Measurements from ENCODE around the gene TNS1. TPM values are rescaled to one million over a fixed set of nuclear protein-coding genes. Genes with fewer than 3 reads are reported as not detected.

TNS1 gene
- polyA plus RNA-seq, 1 of the 3 experiments (the other 2 are of a cell fraction): 12.1 TPM

DNA sequence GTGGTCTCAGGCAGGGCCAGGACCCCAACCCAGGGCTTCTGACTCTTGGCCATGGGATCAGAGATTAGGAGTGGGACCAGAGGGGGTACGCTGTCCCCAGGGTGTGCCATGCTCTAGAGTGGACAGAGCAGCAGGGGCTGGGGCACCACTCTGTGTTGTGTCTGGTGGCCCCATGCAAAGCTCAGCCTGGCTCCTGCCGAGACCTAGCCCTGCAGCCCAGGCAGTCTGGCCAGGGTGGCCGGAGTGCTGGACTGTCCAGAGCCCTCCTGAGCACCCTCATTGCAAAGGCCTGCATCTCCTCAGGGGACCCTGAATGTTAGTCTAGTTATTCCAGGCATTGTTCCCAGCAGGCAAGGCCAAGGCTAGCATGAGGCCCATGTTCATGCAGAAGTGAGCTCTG lies 162.3 kb downstream of the TNS1 start:
- no peak overlapping the region for H3K9ac ChIP-seq
- H3K4me1 ChIP-seq (ENCODE audit: control insufficient read depth in 1 of 2, insufficient read depth in 2 of 2, low read depth in 1 of 2, low read length in 1 of 2): peaks cover 10 to 25% of the 10 kb centered on the region in 2 experiments; a peak in 2 of 4 replicates
- H3K4me2 ChIP-seq: no peak overlapping the region
- 100% methylated on average over 2 of the region's 3 CpGs for WGBS (ENCODE audit: low lambda C conversion rate)
- H3F3A ChIP-seq (replicated peaks; ENCODE audit: insufficient read depth): peaks cover 9% of the 10 kb centered on the region
- CTCF ChIA-PET: interaction anchor here (0.8 kb wide), 1 partner anchor 91 kb away, joined by 3 read pairs; no protein-coding TSS in a partner anchor
- no peak for TF ChIP-seq RXRA (IDR thresholded peaks at IDR 0.05; ENCODE audit: borderline replicate concordance, low read depth)
- TF ChIP-seq GATA2 (CRISPR knock-in tag; IDR thresholded peaks at IDR 0.05): no peak
- no peak for TF ChIP-seq USF1 (IDR thresholded peaks at IDR 0.05; ENCODE audit: borderline replicate concordance, low read depth)
- no peak for TF ChIP-seq JUND (IDR thresholded peaks at IDR 0.05)
- TF ChIP-seq MXI1 (IDR thresholded peaks at IDR 0.05; ENCODE audit: low read depth, low read length): no peak
- no peak for TF ChIP-seq EP300 (IDR thresholded peaks at IDR 0.05; ENCODE audit: borderline replicate concordance in 1 of 2, low read depth in 1 of 2, low read length in 1 of 2)
- TF ChIP-seq TEAD4 (IDR thresholded peaks at IDR 0.05; ENCODE audit: borderline replicate concordance, insufficient read depth): no peak
- TF ChIP-seq MAX (IDR thresholded peaks at IDR 0.05; ENCODE audit: low read depth): no peak
- TF ChIP-seq, protein P1, sequence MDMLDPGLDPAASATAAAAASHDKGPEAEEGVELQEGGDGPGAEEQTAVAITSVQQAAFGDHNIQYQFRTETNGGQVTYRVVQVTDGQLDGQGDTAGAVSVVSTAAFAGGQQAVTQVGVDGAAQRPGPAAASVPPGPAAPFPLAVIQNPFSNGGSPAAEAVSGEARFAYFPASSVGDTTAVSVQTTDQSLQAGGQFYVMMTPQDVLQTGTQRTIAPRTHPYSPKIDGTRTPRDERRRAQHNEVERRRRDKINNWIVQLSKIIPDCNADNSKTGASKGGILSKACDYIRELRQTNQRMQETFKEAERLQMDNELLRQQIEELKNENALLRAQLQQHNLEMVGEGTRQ (IDR thresholded peaks at IDR 0.05; ENCODE audit: borderline replicate concordance, low read depth, low read length): no peak
- no peak for TF ChIP-seq TAF1 (IDR thresholded peaks at IDR 0.05; ENCODE audit: borderline replicate concordance, low read depth, low read length)
- no peak for TF ChIP-seq GABPA (IDR thresholded peaks at IDR 0.05; ENCODE audit: low read depth)
- no peak for TF ChIP-seq EZH2phosphoT487 (IDR thresholded peaks at IDR 0.05; ENCODE audit: borderline replicate concordance, low read depth)
- H3K9me3 ChIP-seq: no peaks in the 10 kb centered on the region
- H3K27ac ChIP-seq (ENCODE audit: low read depth in 2 of 2, low read length in 1 of 2): no peak overlapping the region; a peak in 1 of 4 replicates
- H3K27me3 ChIP-seq (ENCODE audit: insufficient read depth): no peaks in the 10 kb centered on the region
- no peak overlapping the region for H3K4me3 ChIP-seq (ENCODE audit: low read depth in 2 of 2, low read length in 1 of 2)
- H2AFZ ChIP-seq (ENCODE audit: low read depth): no peak overlapping the region
- DNase-seq: no peak
- POLR2A ChIA-PET: no interaction called here
- H3K36me3 ChIP-seq (replicated peaks in 1 of 2; ENCODE audit: control insufficient read depth in 1 of 2, insufficient read depth in 2 of 2, low read length in 1 of 2): peaks cover 28 to 33% of the 10 kb centered on the region in 2 experiments
- H3K79me2 ChIP-seq (ENCODE audit: insufficient read depth): peaks cover 46% of the 10 kb centered on the region; the same call in 1 of the 2 replicates
- H3K9me2 ChIP-seq: no peaks in the 10 kb centered on the region
- H4K20me1 ChIP-seq (ENCODE audit: insufficient read depth): peaks cover 39% of the 10 kb centered on the region

DNA sequence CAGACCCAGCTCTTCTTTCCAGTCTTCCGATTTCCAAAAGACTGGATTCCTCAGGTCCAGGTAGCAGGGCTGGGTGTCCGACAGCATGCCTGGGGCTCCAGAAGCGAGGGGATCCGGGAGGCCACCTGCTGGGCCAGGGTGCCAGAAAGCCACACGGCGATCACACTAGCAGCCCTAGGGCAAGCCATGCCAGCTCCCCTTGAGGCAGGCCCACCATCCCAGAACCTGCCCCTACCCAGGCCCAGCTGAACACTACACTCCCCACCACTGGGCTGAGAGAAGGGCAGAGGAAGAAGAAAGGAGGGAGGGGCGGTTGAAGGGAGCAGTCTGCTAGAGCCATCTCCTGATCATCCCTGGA lies 163.1 kb downstream of the TNS1 start:
- Histone ChIP-seq H3K36me3 (replicated peaks in 1 of 2; ENCODE audit: control insufficient read depth in 1 of 2, insufficient read depth in 2 of 2, low read length in 1 of 2) (peaks cover 29 to 30% of the 10 kb centered on the region in 2 experiments), H3F3A (replicated peaks; ENCODE audit: insufficient read depth) (peaks cover 9% of the 10 kb centered on the region), H2AFZ (ENCODE audit: low read depth) (no peak overlapping the region), H3K4me1 (ENCODE audit: control insufficient read depth in 1 of 2, insufficient read depth in 2 of 2, low read depth in 1 of 2, low read length in 1 of 2) (peaks cover 10 to 25% of the 10 kb centered on the region in 2 experiments; a peak in 2 of 4 replicates), H3K9ac (no peak overlapping the region), H4K20me1 (ENCODE audit: insufficient read depth) (peaks cover 39% of the 10 kb centered on the region), H3K9me3 (no peaks in the 10 kb centered on the region), H3K27ac (ENCODE audit: low read depth in 2 of 2, low read length in 1 of 2) (no peak overlapping the region), H3K9me2 (no peaks in the 10 kb centered on the region), H3K79me2 (ENCODE audit: insufficient read depth) (peaks cover 39% of the 10 kb centered on the region; the same call in 1 of the 2 replicates), H3K4me3 (ENCODE audit: low read depth in 2 of 2, low read length in 1 of 2) (no peak overlapping the region), H3K27me3 (ENCODE audit: insufficient read depth) (no peaks in the 10 kb centered on the region), H3K4me2 (no peak overlapping the region)
- ChIA-PET CTCF (interaction anchor here (0.8 kb wide), 1 partner anchor 91 kb away, joined by 3 read pairs; no protein-coding TSS in a partner anchor), POLR2A (no interaction called here)
- DNase-seq: no peak
- WGBS (ENCODE audit: low lambda C conversion rate): 83% methylated on average over 2 of the region's 7 CpGs
- TF ChIP-seq GATA2 (CRISPR knock-in tag; IDR thresholded peaks at IDR 0.05): no peak
- TF ChIP-seq, protein P1 (IDR thresholded peaks at IDR 0.05; ENCODE audit: borderline replicate concordance, low read depth, low read length): no peak
- TF ChIP-seq TAF1 (IDR thresholded peaks at IDR 0.05; ENCODE audit: borderline replicate concordance, low read depth, low read length): no peak
- TF ChIP-seq NRF1 (IDR thresholded peaks at IDR 0.05; ENCODE audit: low read depth, low read length): no peak
- no peak for TF ChIP-seq MEF2A (IDR thresholded peaks at IDR 0.05; ENCODE audit: borderline replicate concordance, low read depth)
- no peak for TF ChIP-seq MAX (IDR thresholded peaks at IDR 0.05; ENCODE audit: low read depth)
- no peak for TF ChIP-seq YY1 (IDR thresholded peaks at IDR 0.05; ENCODE audit: low read depth)
- TF ChIP-seq RFX5 (IDR thresholded peaks at IDR 0.05; ENCODE audit: low read length): no peak
- TF ChIP-seq NFIC (IDR thresholded peaks at IDR 0.05; ENCODE audit: borderline replicate concordance): no peak
- no peak for TF ChIP-seq RCOR1 (IDR thresholded peaks at IDR 0.05; ENCODE audit: low read length)
- TF ChIP-seq PBX3 (IDR thresholded peaks at IDR 0.05): no peak
- TF ChIP-seq POLR2AphosphoS5 (IDR thresholded peaks at IDR 0.05; ENCODE audit: low read depth, low read length): no peak
- TF ChIP-seq EZH2phosphoT487 (IDR thresholded peaks at IDR 0.05; ENCODE audit: borderline replicate concordance, low read depth): no peak
- no peak for TF ChIP-seq FOSL2 (IDR thresholded peaks at IDR 0.05; ENCODE audit: borderline replicate concordance, low read depth)
- no peak for TF ChIP-seq MXI1 (IDR thresholded peaks at IDR 0.05; ENCODE audit: low read depth, low read length)
